Measurements from ENCODE around the gene CFB. TPM values are rescaled to one million over a fixed set of nuclear protein-coding genes. Genes with fewer than 3 reads are reported as not detected.

Gene CFB
- total RNA-seq, 3 donors from 2014 or later: 34.5 to 178 (median 40.4) TPM

GRCh38 chr6:31940256-31940664 lies 5.6 kb upstream of the CFB start:
- DNase-seq: no peak
- peak; percentile 64 for ATAC-seq
- Histone ChIP-seq H3K4me1 (ENCODE audit: low read depth) (no peaks in the 10 kb centered on the region), H3K4me3 (no peak overlapping the region), H3K9me3 (no peaks in the 10 kb centered on the region), H3K36me3 (ENCODE audit: low read depth) (no peaks in the 10 kb centered on the region)
- no peak for TF ChIP-seq CTCF (IDR thresholded peaks at IDR 0.05)
- intact Hi-C loops (cut with DNase I, micrococcal nuclease): no loop called here

GRCh38 chr6:31943742-31944141 lies 2.2 kb upstream of the CFB start:
- H3K4me1 ChIP-seq (ENCODE audit: low read depth): peaks cover 10% of the 10 kb centered on the region
- no peak for ATAC-seq
- no peak for TF ChIP-seq CTCF (IDR thresholded peaks at IDR 0.05)
- H3K36me3 ChIP-seq (ENCODE audit: low read depth): no peaks in the 10 kb centered on the region
- intact Hi-C loops (cut with DNase I, micrococcal nuclease): no loop called here
- no peak for DNase-seq
- no peak overlapping the region for H3K4me3 ChIP-seq
- no peaks in the 10 kb centered on the region for H3K9me3 ChIP-seq

- no peaks in the 10 kb centered on the region for H3K36me3 ChIP-seq (ENCODE audit: low read depth)
- no peaks in the 10 kb centered on the region for H3K9me3 ChIP-seq
- peaks cover 10% of the 10 kb centered on the region for H3K4me1 ChIP-seq (ENCODE audit: low read depth)
- ATAC-seq (no peak), DNase-seq (no peak)
- intact Hi-C loops (cut with DNase I, micrococcal nuclease): no loop called here
- no peak overlapping the region for H3K4me3 ChIP-seq
- no peak for TF ChIP-seq CTCF (IDR thresholded peaks at IDR 0.05)
Measured at GRCh38 chr6:31945154-31945506, 765 bp upstream of the CFB start.

GRCh38 chr6:31946370-31946885 lies 533 bp downstream of the CFB start:
- ATAC-seq (no peak), DNase-seq (peak in 1 of 3 donors; percentile 63)
- peaks cover 10% of the 10 kb centered on the region for H3K4me1 ChIP-seq (ENCODE audit: low read depth)
- H3K4me3 ChIP-seq: no peak overlapping the region
- TF ChIP-seq CTCF (IDR thresholded peaks at IDR 0.05): no peak
- intact Hi-C loops (cut with DNase I, micrococcal nuclease): no loop called here
- no peaks in the 10 kb centered on the region for H3K9me3 ChIP-seq
- no peaks in the 10 kb centered on the region for H3K36me3 ChIP-seq (ENCODE audit: low read depth)

GRCh38 chr6:31947070-31947675 lies 1.3 kb downstream of the CFB start:
- H3K4me3 ChIP-seq: no peak overlapping the region
- H3K36me3 ChIP-seq (ENCODE audit: low read depth): no peaks in the 10 kb centered on the region
- DNase-seq (no peak), ATAC-seq (no peak)
- no peaks in the 10 kb centered on the region for H3K9me3 ChIP-seq
- H3K4me1 ChIP-seq (ENCODE audit: low read depth): peaks cover 10% of the 10 kb centered on the region
- no peak for TF ChIP-seq CTCF (IDR thresholded peaks at IDR 0.05)
- intact Hi-C loops (cut with DNase I, micrococcal nuclease): no loop called here

GRCh38 chr6:31947864-31948263 lies 2.0 kb downstream of the CFB start:
- TF ChIP-seq CTCF (IDR thresholded peaks at IDR 0.05): no peak
- ATAC-seq (no peak), DNase-seq (no peak)
- Histone ChIP-seq H3K4me3 (no peak overlapping the region), H3K36me3 (ENCODE audit: low read depth) (no peaks in the 10 kb centered on the region), H3K4me1 (ENCODE audit: low read depth) (peaks cover 10% of the 10 kb centered on the region), H3K9me3 (no peaks in the 10 kb centered on the region)
- intact Hi-C loops (cut with DNase I, micrococcal nuclease): no loop called here
